Ectodermal cell (in vitro differentiated cells): ENCODE measurements around the gene RNF13.

Experiments
- H3K27ac ChIP-seq: 2 replicates; pipeline ENCODE4 v1.7.0; 2013; ENCODE audit warnings: mild to moderate bottlenecking, low read depth, low read length; ENCODE audit not compliant: insufficient read depth, poor library complexity, severe bottlenecking
- H3K27me3 ChIP-seq: 2 replicates; pipeline ENCODE4 v1.7.0; 2013; ENCODE audit warnings: mild to moderate bottlenecking, low read length; ENCODE audit not compliant: insufficient read depth, control insufficient read depth, poor library complexity, severe bottlenecking
- H3K36me3 ChIP-seq: one replicate; pipeline ENCODE4 v1.7.0; 2013; ENCODE audit warnings: low read length; ENCODE audit not compliant: control insufficient read depth, insufficient read depth
- H3K4me1 ChIP-seq: one replicate; pipeline ENCODE4 v1.7.0; 2013; ENCODE audit warnings: low read length; ENCODE audit not compliant: control insufficient read depth, insufficient read depth
- H3K4me3 ChIP-seq: 2 replicates; pipeline ENCODE4 v1.7.0; 2013; ENCODE audit warnings: low read depth, low read length, control low read depth; ENCODE audit not compliant: insufficient read depth
- H3K9me3 ChIP-seq: 2 replicates; pipeline ENCODE4 v1.7.0; 2013; ENCODE audit warnings: mild to moderate bottlenecking, low read length, moderate library complexity; ENCODE audit not compliant: control insufficient read depth
- WGBS, 2 experiments: methylation state at CpG; one replicate each; pipeline ENCODE4 v1.1.7; 2013; ENCODE audit warnings: missing lambda C conversion rate in 2 of 2; 5-methylcytosine and 5-hydroxymethylcytosine counted together

Gene RNF13

DNA sequence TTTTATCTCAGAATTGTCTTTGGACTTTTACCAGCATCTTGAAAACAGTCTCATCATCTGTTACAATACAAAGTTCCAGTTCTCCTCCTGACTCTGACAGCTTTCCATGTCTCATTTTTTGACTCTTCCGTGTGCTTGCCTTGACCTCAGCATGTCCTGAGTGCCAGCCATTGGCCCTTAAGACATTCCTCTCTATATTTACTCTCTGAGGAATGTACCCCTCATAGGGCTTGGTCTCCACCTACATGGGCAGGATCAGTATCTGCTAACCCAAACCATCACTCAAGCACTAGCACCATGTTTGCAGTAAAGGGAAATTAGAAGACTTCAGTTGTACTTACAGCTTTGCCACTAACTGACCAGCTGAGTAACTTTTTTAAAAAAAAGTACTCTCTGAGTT is 36.8 kb upstream of the RNF13 start:
- no peaks in the 10 kb centered on the region for H3K27me3 ChIP-seq
- 79 to 88% methylated on average over 1 of the region's 1 CpG for WGBS, 2 experiments
- H3K9me3 ChIP-seq: no peaks in the 10 kb centered on the region
- no peak overlapping the region for H3K27ac ChIP-seq
- no peaks in the 10 kb centered on the region for H3K36me3 ChIP-seq
- no peaks in the 10 kb centered on the region for H3K4me1 ChIP-seq
- no peak overlapping the region for H3K4me3 ChIP-seq

DNA sequence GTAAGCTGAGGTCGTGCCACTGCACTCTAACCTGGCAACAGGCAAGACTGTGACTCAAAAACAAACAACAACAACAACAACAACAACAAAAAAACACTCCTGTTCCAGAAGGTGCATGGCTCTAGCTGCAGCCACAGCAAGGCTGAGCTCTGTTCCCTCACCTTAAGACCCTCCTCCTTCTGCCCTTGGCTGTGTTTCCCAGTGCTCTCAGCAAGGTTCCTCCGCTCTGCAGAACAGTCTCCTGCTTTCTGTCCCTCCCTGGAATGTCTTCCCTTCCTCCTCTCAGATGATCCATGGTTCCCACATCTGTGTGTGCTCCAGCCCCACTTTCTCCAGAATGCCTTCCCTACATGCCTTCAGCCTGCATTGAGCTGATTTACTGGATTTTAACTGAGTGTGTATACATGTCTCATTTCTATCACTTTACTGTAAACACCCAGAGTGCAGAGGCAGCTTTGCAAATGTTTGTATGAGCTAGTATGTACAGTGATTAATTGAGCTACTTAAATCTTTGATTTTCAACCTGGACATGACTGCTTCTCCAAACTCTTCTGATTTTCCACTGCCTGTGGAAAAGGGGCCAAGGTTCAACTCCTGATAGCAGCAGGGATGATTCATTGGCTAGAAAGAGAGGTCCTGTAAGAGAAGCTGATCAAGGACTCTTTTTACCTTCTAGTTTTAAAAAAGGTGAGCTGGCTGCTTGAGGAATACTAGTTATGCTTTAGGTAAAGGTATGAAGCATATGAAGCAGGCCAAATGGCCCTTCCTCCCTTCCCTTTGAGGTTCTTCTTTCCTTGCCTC is 35.4 kb upstream of the RNF13 start:
- Histone ChIP-seq H3K27me3 (no peaks in the 10 kb centered on the region), H3K4me1 (no peaks in the 10 kb centered on the region), H3K4me3 (no peak overlapping the region), H3K36me3 (no peaks in the 10 kb centered on the region), H3K27ac (no peak overlapping the region), H3K9me3 (no peaks in the 10 kb centered on the region)
- WGBS, 2 experiments: 84 to 93% methylated on average over 2 of the region's 2 CpGs

DNA sequence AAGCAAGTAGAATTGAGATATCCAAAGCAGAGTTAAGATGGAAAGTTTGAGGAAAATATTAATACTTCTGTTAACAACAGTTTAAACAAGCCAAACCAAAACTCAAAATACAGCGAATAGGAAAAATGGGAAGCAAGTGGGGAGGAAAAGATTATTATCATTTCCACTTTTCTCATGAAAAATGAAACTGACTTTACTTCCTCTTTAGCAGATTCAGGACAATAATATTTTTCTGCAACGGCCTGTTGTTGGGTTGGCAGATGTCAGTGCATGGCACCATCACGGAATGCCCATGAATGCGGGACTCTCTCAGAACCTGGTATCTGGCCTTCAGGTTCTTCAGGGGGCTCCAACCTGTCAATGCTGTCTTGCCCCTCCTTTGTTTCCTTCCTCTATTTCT is 31.8 kb upstream of the RNF13 start:
- Histone ChIP-seq H3K27me3 (no peaks in the 10 kb centered on the region), H3K9me3 (no peaks in the 10 kb centered on the region), H3K4me3 (no peak overlapping the region), H3K4me1 (no peaks in the 10 kb centered on the region), H3K27ac (no peak overlapping the region), H3K36me3 (no peaks in the 10 kb centered on the region)
- WGBS, 2 experiments: 95 to 96% methylated on average over 3 to 4 of the region's 4 CpGs

DNA sequence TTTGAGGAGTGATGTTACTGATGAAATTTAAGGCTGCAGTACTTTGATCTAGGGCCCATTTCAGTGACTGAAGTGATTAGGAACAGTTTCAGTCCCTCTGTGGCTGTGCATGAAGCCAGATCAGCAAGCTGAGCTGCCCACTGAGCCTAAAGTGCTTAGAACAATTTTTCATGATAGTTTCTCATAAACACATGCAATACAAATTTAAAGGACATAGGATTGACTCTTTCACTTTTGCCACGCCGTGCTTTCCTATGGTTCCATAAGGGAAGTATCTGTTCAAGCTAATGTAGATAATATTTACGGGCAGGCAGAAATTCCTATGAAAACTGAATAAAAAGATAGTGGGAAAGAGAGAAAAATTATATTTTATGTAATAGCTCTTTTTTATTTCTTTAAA is 31.3 kb upstream of the RNF13 start:
- Histone ChIP-seq H3K27me3 (no peaks in the 10 kb centered on the region), H3K4me1 (no peaks in the 10 kb centered on the region), H3K36me3 (no peaks in the 10 kb centered on the region), H3K9me3 (no peaks in the 10 kb centered on the region), H3K27ac (no peak overlapping the region), H3K4me3 (no peak overlapping the region)
- WGBS, 2 experiments: 94 to 96% methylated on average over 2 to 3 of the region's 3 CpGs

DNA sequence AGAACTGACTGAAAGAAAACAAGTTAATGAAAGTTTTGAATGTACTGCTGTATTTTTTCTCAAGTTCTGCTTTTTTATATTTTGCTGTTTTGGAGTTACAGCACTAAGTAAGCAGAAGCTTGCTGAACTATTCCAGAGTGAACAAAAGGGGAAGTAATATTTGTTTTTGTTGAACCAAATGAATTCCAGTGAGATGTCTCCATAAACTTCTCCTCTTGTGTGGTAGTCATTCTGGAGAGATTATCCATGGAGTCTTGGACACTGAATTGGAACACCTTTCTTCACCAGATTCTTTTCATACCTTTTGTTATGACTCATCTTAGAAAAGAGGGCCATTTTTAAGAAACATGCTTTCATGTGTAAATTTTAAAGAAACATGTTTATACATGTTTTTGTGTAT is 29.4 kb upstream of the RNF13 start:
- Histone ChIP-seq H3K27ac (no peak overlapping the region), H3K4me1 (no peaks in the 10 kb centered on the region), H3K27me3 (no peaks in the 10 kb centered on the region), H3K4me3 (no peak overlapping the region), H3K36me3 (no peaks in the 10 kb centered on the region), H3K9me3 (no peaks in the 10 kb centered on the region)

DNA sequence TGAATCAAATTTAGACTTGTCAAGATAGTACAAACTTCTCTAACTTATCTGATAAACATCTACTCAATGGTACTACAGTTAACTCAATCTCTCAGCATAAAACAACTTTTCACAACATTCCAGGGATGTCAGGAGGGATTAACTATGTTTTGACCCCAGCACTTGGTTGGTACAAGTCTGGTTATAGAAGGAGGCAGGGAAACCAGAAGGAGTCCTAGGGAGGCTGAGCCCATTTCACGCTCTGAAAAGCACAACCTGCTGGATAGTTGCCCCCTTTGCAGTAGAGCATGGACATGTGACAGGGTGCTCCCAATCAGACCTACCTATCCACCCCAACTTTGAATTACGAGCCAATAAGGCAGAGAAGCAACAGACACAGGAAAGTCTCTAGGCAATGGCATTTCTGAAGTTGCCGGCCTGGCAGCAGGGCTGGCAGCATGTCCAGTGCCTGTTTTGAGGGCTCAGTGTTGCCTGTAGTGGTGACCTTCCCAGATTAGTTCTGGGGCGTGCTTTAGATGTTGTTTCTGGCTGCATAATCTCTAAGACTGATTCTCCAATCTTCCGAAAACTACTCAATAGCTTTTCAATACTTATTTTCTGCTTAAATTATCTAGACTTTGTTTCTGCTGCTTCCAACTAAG is 28.8 kb upstream of the RNF13 start:
- WGBS, 2 experiments: 92 to 93% methylated on average over 5 of the region's 5 CpGs
- H3K9me3 ChIP-seq: no peaks in the 10 kb centered on the region
- H3K36me3 ChIP-seq: no peaks in the 10 kb centered on the region
- no peak overlapping the region for H3K27ac ChIP-seq
- no peaks in the 10 kb centered on the region for H3K4me1 ChIP-seq
- no peaks in the 10 kb centered on the region for H3K27me3 ChIP-seq
- H3K4me3 ChIP-seq: no peak overlapping the region

DNA sequence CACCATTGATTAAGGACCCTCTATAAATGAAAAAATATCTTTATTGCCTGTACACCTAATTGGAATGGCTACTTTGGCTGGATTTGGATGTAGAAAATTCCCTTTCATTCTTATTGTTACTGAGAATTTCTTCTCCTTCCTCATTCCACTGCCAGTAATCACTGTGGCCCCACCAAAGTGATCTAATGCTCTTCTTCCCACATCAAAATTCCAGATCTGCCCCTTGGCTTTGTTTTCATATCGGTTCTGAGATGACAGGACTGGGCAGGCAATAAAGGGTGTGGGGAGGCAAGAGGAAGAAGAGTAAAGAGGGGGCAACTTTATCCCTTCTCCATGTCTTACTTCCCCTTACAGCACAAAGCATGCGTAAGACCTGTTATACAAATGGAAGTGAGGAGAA is 22.7 kb upstream of the RNF13 start:
- Histone ChIP-seq H3K9me3 (no peaks in the 10 kb centered on the region), H3K27ac (no peak overlapping the region), H3K36me3 (no peaks in the 10 kb centered on the region), H3K4me1 (no peaks in the 10 kb centered on the region), H3K27me3 (no peaks in the 10 kb centered on the region), H3K4me3 (no peak overlapping the region)
- 100% methylated on average over 1 of the region's 2 CpGs; no CpG with 5 or more reads in 1 of the 2 experiments for WGBS, 2 experiments

DNA sequence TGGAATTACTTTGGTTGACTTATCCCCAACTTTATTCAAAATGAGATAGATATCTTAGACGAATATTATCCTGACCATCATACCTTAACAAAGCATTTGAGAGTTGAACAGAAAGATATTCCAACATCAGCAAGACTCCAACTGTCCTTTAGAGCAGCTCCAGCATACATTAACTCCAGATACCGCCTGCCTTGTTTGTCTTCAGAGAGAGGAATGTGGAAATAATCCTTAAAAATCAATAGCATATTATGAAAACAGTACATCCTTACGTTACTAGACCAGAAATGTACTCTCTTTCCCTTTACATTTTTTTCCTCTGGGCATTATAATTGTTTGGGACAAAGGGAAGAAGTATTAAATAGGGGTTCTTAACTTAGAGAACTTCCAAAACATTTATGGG is 22.3 kb upstream of the RNF13 start:
- Histone ChIP-seq H3K27me3 (no peaks in the 10 kb centered on the region), H3K27ac (no peak overlapping the region)

DNA sequence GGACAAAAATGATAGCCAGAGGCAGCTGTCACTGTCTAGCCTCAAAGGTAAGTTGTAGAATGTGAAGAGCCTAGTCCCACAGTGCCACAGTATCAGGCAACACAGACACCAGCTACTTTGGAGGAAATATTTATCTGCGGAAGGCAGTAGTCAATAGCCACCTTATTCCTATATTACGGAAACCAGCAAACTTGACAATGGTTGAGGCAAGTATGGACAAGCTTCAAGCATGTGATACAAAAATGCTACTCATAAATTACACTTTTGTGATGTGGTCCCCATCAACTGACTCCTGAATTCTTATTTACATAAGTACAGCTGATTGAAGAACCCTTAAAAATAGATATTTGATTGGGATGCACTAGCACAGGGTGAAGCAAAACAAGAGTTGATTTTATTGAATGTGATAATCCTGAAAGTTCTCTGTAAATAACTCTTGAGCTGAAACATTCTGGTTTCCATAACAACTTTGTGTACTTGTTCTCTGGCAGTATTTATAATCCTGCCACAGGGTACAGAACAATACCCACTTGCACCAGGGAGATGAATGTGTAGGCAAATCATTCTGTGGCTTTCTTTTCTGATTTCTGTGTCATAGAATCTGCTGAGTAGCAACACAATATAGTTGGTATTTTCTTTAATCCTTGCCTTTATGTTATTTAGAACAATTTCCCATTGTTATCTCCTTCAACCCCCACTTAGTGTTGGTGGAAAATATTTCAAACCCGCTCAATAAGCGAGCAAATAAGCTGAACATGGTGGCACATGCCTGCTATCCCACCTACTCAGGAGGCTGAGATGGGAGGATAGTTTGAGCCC is 20.4 kb upstream of the RNF13 start, which contains the start of gene ANKUB1:
Gene ANKUB1 (minus strand): TSS at position 103 of the 819 bp plus-strand sequence. CDS start 188 bp downstream, outside the sequence.
- H3K4me3 ChIP-seq: no peak within 1 kb of the TSS
- no peaks in the 10 kb centered on the region for H3K27me3 ChIP-seq
- no peak within 1 kb of the TSS for H3K27ac ChIP-seq
- 92 to 97% methylated on average over 3 to 4 of the region's 4 CpGs for WGBS, 2 experiments
- no peaks in the 10 kb centered on the region for H3K36me3 ChIP-seq
- no peaks in the 10 kb centered on the region for H3K4me1 ChIP-seq
- no peaks in the 10 kb centered on the region for H3K9me3 ChIP-seq

More for the DNA sequence above, 22.3 kb upstream of the RNF13 start:
- Histone ChIP-seq H3K4me1 (no peaks in the 10 kb centered on the region), H3K36me3 (no peaks in the 10 kb centered on the region), H3K4me3 (no peak overlapping the region), H3K9me3 (no peaks in the 10 kb centered on the region)
- 50 to 91% methylated on average over 1 to 2 of the region's 3 CpGs for WGBS, 2 experiments

DNA sequence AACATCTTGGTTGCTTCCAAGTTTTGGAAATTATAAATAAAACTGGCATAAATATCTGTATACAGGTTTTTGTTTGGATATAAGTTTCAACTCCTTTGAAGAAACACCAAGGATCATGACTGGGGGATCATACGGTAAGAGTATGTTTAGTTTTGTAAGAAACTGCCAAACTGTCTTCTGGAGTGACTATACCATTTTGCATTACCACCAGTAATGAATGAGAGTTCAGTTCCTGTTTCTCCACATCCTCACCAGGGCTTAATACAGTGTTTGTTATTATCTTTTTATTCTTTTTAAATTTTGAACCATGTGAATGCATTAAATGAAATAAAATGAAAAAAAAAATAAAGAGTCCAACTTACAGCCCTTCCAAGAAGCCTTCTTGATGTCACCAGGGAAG is 17.0 kb upstream of the RNF13 start:
- Histone ChIP-seq H3K36me3 (no peaks in the 10 kb centered on the region), H3K27me3 (no peaks in the 10 kb centered on the region), H3K4me3 (no peak overlapping the region), H3K4me1 (no peaks in the 10 kb centered on the region), H3K9me3 (no peaks in the 10 kb centered on the region), H3K27ac (no peak overlapping the region)
- 92 to 100% methylated on average over 1 of the region's 1 CpG for WGBS, 2 experiments
